H9 (cell line): ENCODE data around the gene CHN1. TPM values are rescaled to one million over a fixed set of nuclear protein-coding genes. Genes with fewer than 3 reads are reported as not detected.

ENCODE experiments used
- DNase-seq: peaks from one replicate; pipeline ENCODE4 v3.0.0-alpha.2; 2017
- H2AFZ ChIP-seq: one replicate; pipeline ENCODE4 v1.6.1; 2013; ENCODE audit warnings: mild to moderate bottlenecking, low read length, control low read depth, moderate library complexity
- H2AK5ac ChIP-seq: 2 replicates; pipeline ENCODE4 v1.6.1; 2013; ENCODE audit warnings: low read length, control low read depth, mixed read lengths; ENCODE audit not compliant: insufficient read length
- H2BK120ac ChIP-seq: one replicate; pipeline ENCODE4 v1.6.1; 2013; ENCODE audit warnings: low read depth, mild to moderate bottlenecking, low read length, control low read depth, inconsistent platforms; ENCODE audit not compliant: poor library complexity, severe bottlenecking
- H2BK12ac ChIP-seq: 2 replicates; pipeline ENCODE4 v1.6.1; 2013; ENCODE audit warnings: low read length, control low read depth, mixed read lengths, low read depth; ENCODE audit not compliant: insufficient read length
- H2BK15ac ChIP-seq: 2 replicates; pipeline ENCODE4 v1.6.1; 2013; ENCODE audit warnings: low read depth, low read length, control low read depth
- H2BK20ac ChIP-seq: one replicate; pipeline ENCODE4 v1.6.1; 2013; ENCODE audit warnings: low read depth, mild to moderate bottlenecking, low read length, control low read depth, inconsistent platforms; ENCODE audit not compliant: poor library complexity, severe bottlenecking
- H2BK5ac ChIP-seq: 2 replicates; pipeline ENCODE4 v1.6.1; 2013; ENCODE audit warnings: low read length, control low read depth, mixed read lengths; ENCODE audit not compliant: insufficient read length
- H3K14ac ChIP-seq: 2 replicates; pipeline ENCODE4 v1.6.1; 2013; ENCODE audit warnings: low read length, control low read depth; ENCODE audit not compliant: insufficient read depth
- H3K18ac ChIP-seq: 2 replicates; pipeline ENCODE4 v1.6.1; 2013; ENCODE audit warnings: low read depth, mild to moderate bottlenecking, mixed read lengths, low read length, control low read depth; ENCODE audit not compliant: insufficient read length
- H3K23ac ChIP-seq: 2 replicates; pipeline ENCODE4 v1.6.1; 2013; ENCODE audit warnings: low read length, control low read depth, mixed read lengths, low read depth; ENCODE audit not compliant: insufficient read length
- H3K23me2 ChIP-seq: 2 replicates; pipeline ENCODE4 v1.6.1; 2013; ENCODE audit warnings: low read depth, mild to moderate bottlenecking, mixed read lengths, low read length, control low read depth; ENCODE audit not compliant: insufficient read length, poor library complexity, severe bottlenecking
- H3K27ac ChIP-seq: 2 replicates; pipeline ENCODE4 v1.5.1; 2013; ENCODE audit warnings: low read length, control low read depth, mixed read lengths, low read depth; ENCODE audit not compliant: insufficient read length
- H3K27me3 ChIP-seq: 2 replicates; pipeline ENCODE4 v1.6.1; 2013; ENCODE audit warnings: low read length, control low read depth, inconsistent platforms; ENCODE audit not compliant: insufficient read depth
- H3K4ac ChIP-seq: 2 replicates; pipeline ENCODE4 v1.6.1; 2013; ENCODE audit warnings: low read depth, mild to moderate bottlenecking, control low read depth, inconsistent platforms, low read length, moderate library complexity
- H3K4me1 ChIP-seq: 2 replicates; pipeline ENCODE4 v1.6.1; 2013; ENCODE audit warnings: low read length, control low read depth, inconsistent platforms; ENCODE audit not compliant: insufficient read depth
- H3K4me2 ChIP-seq: 2 replicates; pipeline ENCODE4 v1.6.1; 2013; ENCODE audit warnings: low read length, control low read depth, mixed read lengths; ENCODE audit not compliant: insufficient read length, insufficient read depth
- H3K56ac ChIP-seq: 2 replicates; pipeline ENCODE4 v1.6.1; 2013; ENCODE audit warnings: low read depth, mild to moderate bottlenecking, mixed read lengths, low read length, control low read depth; ENCODE audit not compliant: insufficient read length
- H3K79me1 ChIP-seq: 2 replicates; pipeline ENCODE4 v1.6.1; 2013; ENCODE audit warnings: low read depth, mild to moderate bottlenecking, moderate library complexity, low read length, control low read depth, inconsistent platforms; ENCODE audit not compliant: insufficient read depth, poor library complexity, severe bottlenecking
- H3K79me2 ChIP-seq: 2 replicates; pipeline ENCODE4 v1.6.1; 2013; ENCODE audit warnings: low read length, control low read depth, inconsistent platforms; ENCODE audit not compliant: insufficient read depth
- H3K9ac ChIP-seq: 2 replicates; pipeline ENCODE4 v1.6.1; 2013; ENCODE audit warnings: low read length, control low read depth, mixed read lengths; ENCODE audit not compliant: insufficient read length; ENCODE audit errors: extremely low read depth
- H3K9me3 ChIP-seq: one replicate; pipeline ENCODE4 v1.6.1; 2013; ENCODE audit warnings: low read depth, low read length, inconsistent platforms; ENCODE audit not compliant: control insufficient read depth
- H3T11ph ChIP-seq: one replicate; pipeline ENCODE4 v1.6.1; 2013; ENCODE audit warnings: mild to moderate bottlenecking, low read length, control low read depth, inconsistent platforms
- H4K20me1 ChIP-seq: one replicate; pipeline ENCODE4 v1.6.1; 2013; ENCODE audit not compliant: control insufficient read depth, insufficient read length, insufficient read depth
- H4K5ac ChIP-seq: 2 replicates; pipeline ENCODE4 v1.6.1; 2013; ENCODE audit warnings: low read depth, mild to moderate bottlenecking, mixed read lengths, low read length, control low read depth; ENCODE audit not compliant: insufficient read length
- H4K8ac ChIP-seq: replicated peaks from 2 replicates; pipeline ENCODE4 v1.6.1; 2013; ENCODE audit warnings: low read length, control low read depth, mixed read lengths, low read depth; ENCODE audit not compliant: insufficient read length
- H4K91ac ChIP-seq: 2 replicates; pipeline ENCODE4 v1.6.1; 2013; ENCODE audit warnings: low read depth, mild to moderate bottlenecking, moderate library complexity, mixed read lengths, low read length, control low read depth; ENCODE audit not compliant: insufficient read length
- H3K27ac Mint-ChIP-seq, 3 experiments: 2 replicates in 2 of 3; 3 replicates in 1 of 3; pipeline ENCODE4 v1.8.0; 2020 to 2021; ENCODE audit warnings: mixed read lengths in 3 of 3, mild to moderate bottlenecking in 1 of 3, moderate library complexity in 1 of 3
- H3K27me3 Mint-ChIP-seq: 2 replicates; pipeline ENCODE4 v1.8.0; 2021; ENCODE audit warnings: low read depth, mild to moderate bottlenecking, moderate library complexity, mixed read lengths
- H3K36me3 Mint-ChIP-seq, 3 experiments: 2 replicates in 2 of 3; 3 replicates in 1 of 3; pipeline ENCODE4 v1.8.0; 2020 to 2021; ENCODE audit warnings: low read depth in 3 of 3, mixed read lengths in 3 of 3; ENCODE audit not compliant: insufficient read depth in 1 of 3
- H3K4me1 Mint-ChIP-seq, 2 experiments: 2 replicates each; pipeline ENCODE4 v1.8.0; 2020; ENCODE audit warnings: mixed read lengths in 2 of 2
- H3K4me3 Mint-ChIP-seq, 2 experiments: 2 replicates in 1 of 2; 3 replicates in 1 of 2; pipeline ENCODE4 v1.8.0; 2020 to 2021; ENCODE audit warnings: mild to moderate bottlenecking in 2 of 2, mixed read lengths in 2 of 2, moderate library complexity in 1 of 2
- H3K9me3 Mint-ChIP-seq, 2 experiments: 2 replicates in 1 of 2; 3 replicates in 1 of 2; pipeline ENCODE4 v1.8.0; 2020; ENCODE audit warnings: mild to moderate bottlenecking in 2 of 2, mixed read lengths in 2 of 2, moderate library complexity in 1 of 2
- CTCF ChIP-seq: fragments of 200-600 bp; sonication (generic); conservative IDR thresholded peaks from 3 replicates; pipeline ENCODE4 v1.8.0; 2021; ENCODE audit warnings: antibody characterized with exemption, mild to moderate bottlenecking
- WGBS: extraction: QIAGEN DNeasy Blood & Tissue Kit; methylation state at CpG from one replicate; pipeline ENCODE4 v1.1.7; 2013; ENCODE audit warnings: missing lambda C conversion rate, low lambda C conversion rate, mixed read lengths; ENCODE audit not compliant: insufficient read length; ENCODE audit errors: extremely low coverage; 5-methylcytosine and 5-hydroxymethylcytosine counted together
- total RNA-seq: library from RNA; stranded (reverse); gene quantifications from 2 replicates; pipeline ENCODE4 v1.2.1, GENCODE V29; 2021

CHN1 gene
- total RNA-seq, 1 experiment from 2014 or later, result 33.9 TPM

GRCh38 chr2:174807931-174808330, 197.2 kb downstream of the CHN1 start:
- TF ChIP-seq CTCF, result no peak
- no peaks in the 10 kb centered on the region for H3K27me3 ChIP-seq
- no peak overlapping the region for H3K27ac ChIP-seq
- H3K23me2 ChIP-seq, result no peaks in the 10 kb centered on the region
- peaks cover 0 to 2% of the 10 kb centered on the region in 2 experiments; a peak in 2 of 4 replicates for H3K4me1 Mint-ChIP-seq
- peaks cover 9 to 52% (median 49%) of the 10 kb centered on the region in 3 experiments; a peak in 6 of 7 replicates for H3K36me3 Mint-ChIP-seq
- no peaks in the 10 kb centered on the region for H4K20me1 ChIP-seq
- no peak overlapping the region for H3T11ph ChIP-seq
- H3K27me3 Mint-ChIP-seq, result no peaks in the 10 kb centered on the region
- H3K9me3 ChIP-seq, result no peaks in the 10 kb centered on the region
- no peaks in the 10 kb centered on the region for H3K4me1 ChIP-seq
- H2BK15ac ChIP-seq, result no peak overlapping the region
- no peak overlapping the region for H3K9ac ChIP-seq
- H3K56ac ChIP-seq, result no peak overlapping the region
- no peak overlapping the region for H3K23ac ChIP-seq
- H2AFZ ChIP-seq, result no peak overlapping the region
- no peak overlapping the region for H3K14ac ChIP-seq
- no peak overlapping the region for H3K27ac Mint-ChIP-seq
- H3K79me1 ChIP-seq, result no peaks in the 10 kb centered on the region
- H4K5ac ChIP-seq, result no peak overlapping the region
- no peak overlapping the region for H3K4me3 Mint-ChIP-seq
- no CpG with 5 or more reads among the region's 1 CpG for WGBS
- H2AK5ac ChIP-seq, result no peak overlapping the region
- H2BK5ac ChIP-seq, result no peak overlapping the region
- no peaks in the 10 kb centered on the region for H3K9me3 Mint-ChIP-seq
- no peak overlapping the region for H4K91ac ChIP-seq
- no peak overlapping the region for H4K8ac ChIP-seq
- no peak for DNase-seq
- no peak overlapping the region for H3K18ac ChIP-seq
- H2BK120ac ChIP-seq, result no peak overlapping the region
- no peak overlapping the region for H3K4me2 ChIP-seq
- H3K79me2 ChIP-seq, result no peaks in the 10 kb centered on the region
- no peak overlapping the region for H2BK20ac ChIP-seq
- H2BK12ac ChIP-seq, result no peak overlapping the region
- H3K4ac ChIP-seq, result no peak overlapping the region
